Smooth muscle cell (in vitro differentiated cells): ENCODE results near the gene ANKS1B. TPM values are rescaled to one million over a fixed set of nuclear protein-coding genes. Genes with fewer than 3 reads are reported as not detected.

Experiments used
- DNase-seq: peaks from one replicate; lab custom pipeline; 2025; ENCODE audit not compliant: unreplicated experiment; lab: John Stamatoyannopoulos, UW
- H2AFZ ChIP-seq: fragments of 200-600 bp; sonication (generic); 2 replicates; pipeline ENCODE4 v1.6.0; 2016; ENCODE audit warnings: antibody characterized with exemption, low read depth, mild to moderate bottlenecking
- H3F3A ChIP-seq: fragments of 200-600 bp; sonication (generic); 2 replicates; pipeline ENCODE4 v1.6.0; 2017; ENCODE audit warnings: antibody characterized with exemption, low read depth
- H3K27ac ChIP-seq: fragments of 200-600 bp; sonication (generic); 2 replicates; pipeline ENCODE4 v1.5.1; 2016; ENCODE audit warnings: low read depth, mild to moderate bottlenecking
- H3K27me3 ChIP-seq: fragments of 200-600 bp; sonication (generic); 2 replicates; pipeline ENCODE4 v1.6.1; 2016; ENCODE audit warnings: low read depth, mild to moderate bottlenecking
- H3K36me3 ChIP-seq: fragments of 200-600 bp; sonication (generic); 2 replicates; pipeline ENCODE4 v1.5.1; 2016; ENCODE audit warnings: low read depth
- H3K4me1 ChIP-seq: fragments of 200-600 bp; sonication (generic); 2 replicates; pipeline ENCODE4 v1.5.1; 2016; ENCODE audit warnings: low read depth
- H3K4me2 ChIP-seq: fragments of 200-600 bp; sonication (generic); 2 replicates; pipeline ENCODE4 v1.6.0; 2016; ENCODE audit warnings: mild to moderate bottlenecking
- H3K4me3 ChIP-seq: fragments of 200-600 bp; sonication (generic); 2 replicates; pipeline ENCODE4 v1.5.1; 2016; ENCODE audit warnings: mild to moderate bottlenecking
- H3K79me2 ChIP-seq: fragments of 200-600 bp; sonication (generic); 2 replicates; pipeline ENCODE4 v1.6.0; 2016; ENCODE audit warnings: low read depth, mild to moderate bottlenecking
- H3K9ac ChIP-seq: fragments of 200-600 bp; sonication (generic); 2 replicates; pipeline ENCODE4 v1.6.0; 2016; ENCODE audit warnings: low read depth
- H3K9me3 ChIP-seq: fragments of 200-600 bp; sonication (generic); replicated peaks from 2 replicates; pipeline ENCODE4 v1.5.1; 2016; ENCODE audit warnings: low read depth
- H4K20me1 ChIP-seq: fragments of 200-600 bp; sonication (generic); 2 replicates; pipeline ENCODE4 v1.6.0; 2016; ENCODE audit warnings: low read depth
- WGBS: methylation state at CpG from one replicate; pipeline ENCODE4 v1.1.7; 2016; ENCODE audit warnings: low lambda C conversion rate; 5-methylcytosine and 5-hydroxymethylcytosine counted together
- polyA plus RNA-seq: library from polyadenylated mRNA; unstranded; fragments of >200 nt; fragmentation: Nextera tagmentation; extraction: Ambion mirVana; gene quantifications from 2 replicates; pipeline ENCODE4 v1.2.1, GENCODE V29; 2016
- total RNA-seq: library from RNA; depleted of rRNA; stranded (reverse); fragments of >200 nt; gene quantifications from 2 replicates; pipeline ENCODE4 v1.2.3, GENCODE V29; 2014
- TF ChIP-seq, protein P1 (sequence below): fragments of 200-600 bp; sonication (generic); IDR thresholded peaks from 2 replicates; pipeline ENCODE4 v1.5.1; 2017; ENCODE audit warnings: borderline replicate concordance, mild to moderate bottlenecking, antibody characterized with exemption; ENCODE audit not compliant: insufficient read depth, poor library complexity, severe bottlenecking

ANKS1B gene
- total and polyA plus RNA-seq, 2 experiments from 2014 or later = 0.47 to 7.3 TPM

DNA sequence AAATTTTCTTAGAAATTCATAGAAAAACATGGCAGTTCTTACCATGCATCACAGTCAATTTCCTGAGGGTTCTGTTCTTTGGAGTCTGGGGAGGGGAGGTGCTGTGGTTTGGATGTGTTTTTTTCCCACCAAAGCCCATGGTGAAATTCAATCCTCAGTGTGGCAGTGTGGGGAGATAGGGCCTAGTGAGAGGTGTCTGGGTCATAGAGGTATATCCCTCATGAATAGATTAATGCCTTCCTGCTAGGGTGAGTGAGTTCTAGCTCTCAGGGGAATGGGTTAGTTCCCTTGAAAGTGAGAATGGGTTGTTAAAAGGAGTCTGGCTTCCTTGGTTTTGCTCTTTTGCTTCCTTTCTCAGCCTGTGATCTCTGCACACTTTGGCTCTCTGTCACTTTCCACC is 1061.9 kb downstream of the ANKS1B start:
- Histone ChIP-seq H3K36me3 (no peaks in the 10 kb centered on the region), H3K79me2 (no peaks in the 10 kb centered on the region), H2AFZ (no peak overlapping the region), H3K4me2 (no peak overlapping the region), H3K27me3 (no peaks in the 10 kb centered on the region), H3K9ac (no peak overlapping the region), H3F3A (no peaks in the 10 kb centered on the region), H3K4me1 (no peaks in the 10 kb centered on the region), H3K27ac (no peak overlapping the region), H4K20me1 (no peaks in the 10 kb centered on the region), H3K4me3 (no peak overlapping the region), H3K9me3 (no peaks in the 10 kb centered on the region)
- DNase-seq = no peak
- TF ChIP-seq, protein P1, sequence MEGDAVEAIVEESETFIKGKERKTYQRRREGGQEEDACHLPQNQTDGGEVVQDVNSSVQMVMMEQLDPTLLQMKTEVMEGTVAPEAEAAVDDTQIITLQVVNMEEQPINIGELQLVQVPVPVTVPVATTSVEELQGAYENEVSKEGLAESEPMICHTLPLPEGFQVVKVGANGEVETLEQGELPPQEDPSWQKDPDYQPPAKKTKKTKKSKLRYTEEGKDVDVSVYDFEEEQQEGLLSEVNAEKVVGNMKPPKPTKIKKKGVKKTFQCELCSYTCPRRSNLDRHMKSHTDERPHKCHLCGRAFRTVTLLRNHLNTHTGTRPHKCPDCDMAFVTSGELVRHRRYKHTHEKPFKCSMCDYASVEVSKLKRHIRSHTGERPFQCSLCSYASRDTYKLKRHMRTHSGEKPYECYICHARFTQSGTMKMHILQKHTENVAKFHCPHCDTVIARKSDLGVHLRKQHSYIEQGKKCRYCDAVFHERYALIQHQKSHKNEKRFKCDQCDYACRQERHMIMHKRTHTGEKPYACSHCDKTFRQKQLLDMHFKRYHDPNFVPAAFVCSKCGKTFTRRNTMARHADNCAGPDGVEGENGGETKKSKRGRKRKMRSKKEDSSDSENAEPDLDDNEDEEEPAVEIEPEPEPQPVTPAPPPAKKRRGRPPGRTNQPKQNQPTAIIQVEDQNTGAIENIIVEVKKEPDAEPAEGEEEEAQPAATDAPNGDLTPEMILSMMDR = no peak

DNA sequence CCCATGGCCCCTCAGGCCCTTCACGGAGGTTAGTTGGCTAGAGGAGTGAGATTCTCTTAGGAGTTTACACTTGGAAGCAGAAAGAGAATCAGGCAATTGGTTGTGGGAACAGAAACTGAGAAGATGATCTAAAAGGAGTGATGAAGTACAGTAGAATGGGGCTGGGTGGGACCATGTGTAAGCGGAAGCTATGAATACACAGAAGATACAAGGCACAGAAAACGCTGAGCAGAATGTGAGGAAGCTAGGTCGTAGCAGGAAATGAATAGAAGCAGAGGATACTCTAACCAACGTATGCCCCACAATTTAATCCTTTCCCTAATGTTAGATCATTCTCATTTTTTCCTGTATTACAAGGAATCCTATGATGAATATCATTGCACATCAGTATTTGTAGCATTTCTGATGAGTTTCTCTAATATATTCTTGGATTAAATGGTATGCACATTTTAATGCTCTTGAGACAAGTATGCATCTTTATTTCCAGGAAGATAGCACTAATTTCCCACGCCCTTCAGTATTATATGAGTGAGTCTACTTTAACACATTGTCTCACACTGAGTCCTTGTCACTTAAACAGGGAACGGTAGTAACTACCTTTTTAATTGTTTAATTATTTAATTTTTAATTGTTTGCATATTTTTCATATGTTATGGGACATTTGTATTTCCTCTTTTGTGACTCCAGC is 1066.4 kb downstream of the ANKS1B start:
- Histone ChIP-seq H3K4me2 (no peak overlapping the region), H3F3A (no peaks in the 10 kb centered on the region), H3K27ac (no peak overlapping the region), H2AFZ (no peak overlapping the region), H3K4me3 (no peak overlapping the region), H3K9me3 (no peaks in the 10 kb centered on the region), H3K27me3 (no peaks in the 10 kb centered on the region), H3K36me3 (no peaks in the 10 kb centered on the region), H3K79me2 (no peaks in the 10 kb centered on the region), H3K4me1 (no peaks in the 10 kb centered on the region), H4K20me1 (no peaks in the 10 kb centered on the region), H3K9ac (no peak overlapping the region)
- WGBS = 83% methylated on average over 7 of the region's 7 CpGs
- no peak for DNase-seq
- TF ChIP-seq, protein P1 = no peak

DNA sequence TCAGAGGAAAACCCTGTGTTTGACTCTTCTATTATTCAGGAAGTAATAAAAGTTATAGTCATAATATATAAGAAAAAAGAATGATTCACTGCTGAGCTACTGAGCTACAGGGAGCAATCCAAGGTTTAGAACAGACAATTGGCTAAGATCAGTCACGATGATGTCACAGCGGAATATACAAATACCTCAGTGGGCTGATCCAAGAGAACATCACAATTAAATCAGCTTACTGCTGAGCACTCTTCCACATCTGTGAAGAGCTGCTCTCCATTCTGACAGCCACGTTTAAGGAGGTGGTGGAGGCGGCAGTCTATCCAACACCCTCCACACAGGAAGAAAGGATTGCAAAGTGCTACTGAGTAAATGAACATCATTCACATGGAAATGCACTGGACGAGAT is 1068.6 kb downstream of the ANKS1B start:
- Histone ChIP-seq H3K4me3 (no peak overlapping the region), H3K27ac (no peak overlapping the region), H3K79me2 (no peaks in the 10 kb centered on the region), H3K27me3 (no peaks in the 10 kb centered on the region), H3K4me2 (no peak overlapping the region), H3K9ac (no peak overlapping the region), H3K9me3 (no peaks in the 10 kb centered on the region), H4K20me1 (no peaks in the 10 kb centered on the region), H3K4me1 (no peaks in the 10 kb centered on the region), H2AFZ (no peak overlapping the region), H3K36me3 (no peaks in the 10 kb centered on the region), H3F3A (no peaks in the 10 kb centered on the region)
- DNase-seq = no peak
- 83% methylated on average over 5 of the region's 5 CpGs for whole genome bisulfite sequencing
- TF ChIP-seq, protein P1 = no peak

DNA sequence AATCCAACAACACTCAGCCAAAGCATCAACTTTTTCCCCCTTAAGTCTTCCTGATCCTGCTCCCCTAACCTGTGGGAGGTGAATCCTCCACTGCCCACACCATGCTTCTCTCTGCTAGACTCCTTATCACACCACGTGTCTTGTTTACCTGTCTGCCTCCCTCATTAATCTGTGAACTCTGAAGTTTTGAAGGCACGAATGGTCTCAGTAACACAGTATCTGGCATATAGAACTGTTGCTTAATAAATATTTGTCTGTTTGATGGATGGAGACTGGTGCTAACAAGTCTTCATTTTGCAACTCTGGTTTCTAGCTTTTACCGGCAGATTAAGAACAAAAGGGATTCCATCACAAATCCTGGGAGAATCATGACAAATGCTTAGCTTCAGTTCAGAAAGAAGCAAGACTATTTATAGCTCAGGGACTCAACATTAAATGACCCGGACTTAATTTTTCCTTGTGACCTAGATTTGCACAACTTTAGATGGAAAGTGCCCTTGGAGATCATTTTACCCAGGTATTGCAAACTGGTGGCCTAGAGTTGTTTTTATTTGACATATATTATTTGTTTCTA is 1072.2 kb downstream of the ANKS1B start:
- no peaks in the 10 kb centered on the region for H3K27me3 ChIP-seq
- H3K4me3 ChIP-seq = no peak overlapping the region
- H4K20me1 ChIP-seq = no peaks in the 10 kb centered on the region
- H3F3A ChIP-seq = no peaks in the 10 kb centered on the region
- DNase-seq = no peak
- H3K79me2 ChIP-seq = no peaks in the 10 kb centered on the region
- 89% methylated on average over 4 of the region's 4 CpGs for WGBS
- no peak overlapping the region for H3K4me2 ChIP-seq
- TF ChIP-seq, protein P1 = no peak
- no peak overlapping the region for H2AFZ ChIP-seq
- H3K9me3 ChIP-seq = no peaks in the 10 kb centered on the region
- H3K9ac ChIP-seq = no peak overlapping the region
- no peak overlapping the region for H3K27ac ChIP-seq
- no peaks in the 10 kb centered on the region for H3K36me3 ChIP-seq
- peaks cover 7% of the 10 kb centered on the region for H3K4me1 ChIP-seq
